ENCODE data around the gene LSG1. TPM values are rescaled to one million over a fixed set of nuclear protein-coding genes. Genes with fewer than 3 reads are reported as not detected.

LSG1 gene
- total and polyA plus RNA-seq, 2 experiments from 2014 or later, result 49.2 to 57.1 TPM

GRCh38 chr3:194632809-194633348 is 39.1 kb downstream of the LSG1 start (continued):
- no peak for TF ChIP-seq ZNF462 (CRISPR knock-in tag; IDR thresholded peaks at IDR 0.05)
- TF ChIP-seq ETS1 (IDR thresholded peaks at IDR 0.05), result no peak
- TF ChIP-seq POLR2AphosphoS5 (IDR thresholded peaks at IDR 0.05; ENCODE audit: low read depth), result no peak
- no peak for TF ChIP-seq CREB1 (CRISPR knock-in tag; IDR thresholded peaks at IDR 0.05; ENCODE audit: low read depth)

GRCh38 chr3:194632226-194632808 is 39.7 kb downstream of the LSG1 start:
- H3K27me3 ChIP-seq (ENCODE audit: insufficient read depth), result 0 out of 2 replicates have a peak, but pooled peaks cover 4% of the 10 kb centered on the region
- no peak for TF ChIP-seq CREB1 (CRISPR knock-in tag; IDR thresholded peaks at IDR 0.05; ENCODE audit: low read depth)
- Mint-ChIP-seq H3K27me3 (ENCODE audit: insufficient read depth, low read depth, poor library complexity) (peaks cover 12% of the 10 kb centered on the region), H3K27ac (no peak overlapping the region), H3K36me3 (ENCODE audit: low read depth) (peaks cover 32% of the 10 kb centered on the region), H3K4me3 (peak overlapping the region; percentile 87), H3K4me1 (no peaks in the 10 kb centered on the region; the same call in 2 of the 3 replicates), H3K9me3 (peaks cover 24% of the 10 kb centered on the region)
- H3K4me2 ChIP-seq, result peak overlapping the region; percentile 88
- H3K9me2 ChIP-seq (ENCODE audit: insufficient read depth), result no peaks in the 10 kb centered on the region
- H3K27ac ChIP-seq (ENCODE audit: low read depth), result no peak overlapping the region
- no peaks in the 10 kb centered on the region for H3K79me2 ChIP-seq (replicated peaks; ENCODE audit: insufficient read depth)
- H4K20me1 ChIP-seq (replicated peaks; ENCODE audit: insufficient read depth), result no peaks in the 10 kb centered on the region
- H3K4me3 ChIP-seq, result peak overlapping the region; percentile 80
- H3K36me3 ChIP-seq (ENCODE audit: insufficient read depth), result no peaks in the 10 kb centered on the region; the same call in 1 of the 2 replicates
- no peak for DNase-seq (ENCODE audit: low spot score)
- 0 out of 2 replicates have a peak, but pooled peaks cover 4% of the 10 kb centered on the region for H3K4me1 ChIP-seq (ENCODE audit: insufficient read depth)
- H2AFZ ChIP-seq, result peak overlapping the region; percentile 97
- no peaks in the 10 kb centered on the region for H3F3A ChIP-seq (replicated peaks; ENCODE audit: low read depth)
- no peak for ATAC-seq
